Measurements from ENCODE around the gene ANKUB1.
"Not testable (repeated sequence)": the region's sequence is repeated elsewhere in the genome, so short reads cannot be mapped to it uniquely, and the experiment has no call there.

GRCh38 chr3:149839469-149839868 is 47.1 kb upstream of the ANKUB1 start:
- TF ChIP-seq POLR2A, CTCF, POLR2AphosphoS5 (IDR thresholded peaks at IDR 0.05): not testable (repeated sequence)

Data from breast epithelium (tissue), 3 donors.